Urinary bladder (tissue), 4 donors: ENCODE measurements around the gene GPR34. TPM values are rescaled to one million over a fixed set of nuclear protein-coding genes. Genes with fewer than 3 reads are reported as not detected.
"Not testable (repeated sequence)": the region's sequence is repeated elsewhere in the genome, so short reads cannot be mapped to it uniquely, and the experiment has no call there.

ENCODE experiments used
- DNase-seq: peaks from one replicate; pipeline ENCODE4 v3.0.0-alpha.2; 2015; ENCODE audit errors: extremely low spot score
- H3K27ac ChIP-seq: one replicate; pipeline ENCODE4 v1.5.1; 2013; ENCODE audit warnings: low read depth, mild to moderate bottlenecking, moderate library complexity
- H3K36me3 ChIP-seq: one replicate; pipeline ENCODE4 v1.6.1; 2013; ENCODE audit warnings: mild to moderate bottlenecking, moderate library complexity; ENCODE audit not compliant: insufficient read depth
- H3K4me1 ChIP-seq: one replicate; pipeline ENCODE4 v1.6.1; 2013; ENCODE audit warnings: mild to moderate bottlenecking, moderate library complexity; ENCODE audit not compliant: insufficient read depth
- H3K4me3 ChIP-seq: one replicate; pipeline ENCODE4 v1.5.1; 2013; ENCODE audit warnings: low read depth, low read length
- WGBS: extraction: QIAGEN DNeasy Blood & Tissue Kit; methylation state at CpG from one replicate; pipeline ENCODE4 v1.1.7; 2013; 5-methylcytosine and 5-hydroxymethylcytosine counted together
- polyA plus RNA-seq: library from polyadenylated mRNA; stranded (reverse); fragments of 200-250 nt; gene quantifications from one replicate; pipeline ENCODE4 v1.2.3, GENCODE V29; 2013
- total RNA-seq: library from RNA; depleted of rRNA; stranded (reverse); fragments of >200 nt; gene quantifications from one replicate; pipeline ENCODE4 v1.2.3, GENCODE V29; 2014
- donor health status: healthy with polysubstance abuse.
- donor health status: healthy.

The GPR34 gene
- total and polyA plus RNA-seq, 2 donors, result 7.7 to 27.5 TPM

DNA sequence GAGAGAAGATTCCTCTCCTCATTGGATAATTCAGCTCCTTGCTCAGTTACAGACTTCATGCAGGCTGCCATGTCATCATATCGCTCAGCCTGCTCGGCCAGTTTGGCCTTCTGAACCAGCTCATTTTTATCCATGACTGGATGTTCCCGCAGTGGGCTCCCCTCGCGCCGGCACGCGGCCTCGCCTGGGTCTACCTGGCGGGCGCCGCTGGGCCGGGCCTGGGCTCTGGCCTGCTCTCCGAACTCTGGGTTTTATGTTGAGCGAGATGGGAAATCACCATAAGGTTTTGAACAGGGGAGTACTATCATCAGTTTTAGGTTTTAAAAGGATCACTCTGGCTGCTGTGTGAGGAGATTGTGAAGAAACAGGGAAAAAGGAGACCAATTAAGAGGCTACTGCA, 12.4 kb upstream of the GPR34 start:
- H3K4me3 ChIP-seq, H3K27ac ChIP-seq, H3K36me3 ChIP-seq, DNase-seq, H3K4me1 ChIP-seq: not testable (repeated sequence)
- WGBS, result 98% methylated on average over 15 of the region's 15 CpGs

DNA sequence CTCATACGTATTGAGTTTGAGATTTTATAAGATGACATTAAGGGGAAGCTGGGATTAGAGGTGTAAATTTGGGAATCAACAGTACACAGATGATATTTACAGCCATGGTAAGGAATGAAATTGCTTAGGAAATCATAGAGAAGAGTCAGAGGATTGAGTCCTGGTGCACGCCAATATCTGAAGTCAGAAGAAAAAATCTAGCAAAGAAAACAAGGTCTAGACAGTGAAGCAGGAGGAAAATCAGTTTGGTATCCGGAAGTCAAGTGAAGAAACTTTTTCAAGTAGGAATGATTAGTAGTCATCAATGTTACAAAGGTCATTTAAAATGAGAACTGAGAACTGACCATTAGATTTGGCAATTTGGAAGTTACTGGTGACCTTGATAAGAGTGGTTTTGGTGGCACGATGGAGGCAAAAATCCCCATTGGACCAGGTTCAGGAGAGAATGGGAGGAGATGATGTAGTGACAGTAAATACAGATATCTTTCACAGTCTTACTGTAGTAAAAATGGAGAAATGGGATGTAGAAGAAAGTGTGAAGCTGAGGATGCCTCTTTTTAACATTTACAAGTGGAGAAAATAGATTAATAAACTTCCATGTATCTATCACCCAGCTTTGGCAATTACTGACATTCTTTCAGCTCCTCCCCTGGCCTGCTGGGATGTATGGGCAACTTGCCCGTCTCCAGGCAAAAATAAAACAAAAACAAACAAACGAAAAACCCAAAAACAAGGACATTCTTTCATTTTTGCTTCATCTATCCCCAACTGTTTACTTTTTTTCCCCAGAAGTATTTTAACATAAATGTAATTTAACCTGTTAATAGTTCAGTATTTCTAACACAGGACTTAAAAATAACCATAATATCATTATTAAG, 11.4 kb upstream of the GPR34 start:
- 66% methylated on average over 6 of the region's 6 CpGs for WGBS
- Histone ChIP-seq H3K36me3 (no peaks in the 10 kb centered on the region), H3K4me1 (no peaks in the 10 kb centered on the region), H3K27ac (no peak overlapping the region), H3K4me3 (no peak overlapping the region)
- no peak for DNase-seq

DNA sequence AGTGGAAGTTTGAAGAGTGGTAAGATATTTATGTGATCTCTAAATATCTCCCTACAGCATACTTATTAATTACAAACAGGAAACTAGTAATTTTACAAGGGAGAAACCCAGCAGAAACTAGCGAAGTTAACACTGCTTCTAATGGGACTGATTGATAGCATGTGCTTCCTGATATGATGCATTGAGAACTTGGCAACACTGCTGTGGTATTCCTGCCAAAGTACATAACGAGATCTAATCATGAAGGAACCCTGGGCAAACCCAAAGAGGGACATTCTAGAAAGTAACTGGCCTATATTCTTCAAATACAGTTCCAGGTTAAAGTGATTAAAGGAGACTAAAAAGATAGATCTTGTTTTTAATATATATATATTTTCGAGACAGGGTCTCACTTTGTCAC, 4.6 kb upstream of the GPR34 start:
- Histone ChIP-seq H3K4me1 (no peaks in the 10 kb centered on the region), H3K27ac (no peak overlapping the region), H3K4me3 (no peak overlapping the region), H3K36me3 (no peaks in the 10 kb centered on the region)
- 53% methylated on average over 3 of the region's 3 CpGs for WGBS
- no peak for DNase-seq

DNA sequence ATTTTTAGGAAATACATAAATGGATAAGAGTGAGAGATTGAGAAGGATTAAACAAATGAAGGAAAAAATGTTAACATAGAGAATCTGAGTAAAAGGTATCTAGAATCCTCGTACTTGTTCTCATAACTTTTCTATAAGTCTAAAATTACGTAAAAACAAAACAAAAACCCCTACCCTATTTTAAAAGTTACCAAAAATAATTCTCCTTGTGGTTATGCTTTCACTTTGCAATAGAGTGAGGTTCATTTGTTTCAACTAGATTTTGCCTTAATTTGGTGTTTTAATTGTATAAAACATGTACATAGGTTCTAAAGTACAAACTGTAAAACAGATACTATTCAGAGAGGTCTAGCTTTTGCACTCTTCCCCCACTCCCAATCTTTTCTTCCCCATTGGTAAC, 3.8 kb upstream of the GPR34 start:
- Histone ChIP-seq H3K27ac (no peak overlapping the region), H3K36me3 (no peaks in the 10 kb centered on the region), H3K4me1 (no peaks in the 10 kb centered on the region), H3K4me3 (no peak overlapping the region)
- WGBS, result 97% methylated on average over 2 of the region's 2 CpGs
- DNase-seq, result no peak

DNA sequence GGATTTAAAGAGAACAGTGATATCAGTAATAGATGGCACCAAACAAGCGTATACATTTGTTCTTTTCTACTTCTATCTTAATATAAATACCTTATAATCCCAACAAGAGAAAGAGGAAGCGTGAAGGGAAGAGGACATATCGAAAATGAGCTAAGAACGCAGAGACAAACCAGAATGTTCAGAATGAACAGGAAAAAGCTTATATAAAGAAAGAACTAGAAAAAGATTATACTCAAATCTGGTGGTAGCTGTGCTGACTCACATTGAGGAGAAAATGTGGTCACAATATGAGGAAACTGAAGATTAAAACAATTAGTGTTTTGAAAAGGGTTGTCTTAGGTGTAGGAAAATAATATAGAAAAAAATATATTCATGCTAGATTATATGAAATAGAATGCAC, 2.0 kb upstream of the GPR34 start:
- DNase-seq, result no peak
- Histone ChIP-seq H3K27ac (no peak overlapping the region), H3K4me3 (no peak overlapping the region), H3K36me3 (no peaks in the 10 kb centered on the region), H3K4me1 (no peaks in the 10 kb centered on the region)
- 88% methylated on average over 4 of the region's 4 CpGs for WGBS

- Histone ChIP-seq H3K4me3 (no peak overlapping the region), H3K27ac (no peak overlapping the region), H3K4me1 (no peaks in the 10 kb centered on the region), H3K36me3 (no peaks in the 10 kb centered on the region)
- DNase-seq, result no peak
- WGBS, result 68% methylated on average over 2 of the region's 2 CpGs
Observed at GRCh38 chrX:41688156-41688555, 617 bp upstream of the GPR34 start.

DNA sequence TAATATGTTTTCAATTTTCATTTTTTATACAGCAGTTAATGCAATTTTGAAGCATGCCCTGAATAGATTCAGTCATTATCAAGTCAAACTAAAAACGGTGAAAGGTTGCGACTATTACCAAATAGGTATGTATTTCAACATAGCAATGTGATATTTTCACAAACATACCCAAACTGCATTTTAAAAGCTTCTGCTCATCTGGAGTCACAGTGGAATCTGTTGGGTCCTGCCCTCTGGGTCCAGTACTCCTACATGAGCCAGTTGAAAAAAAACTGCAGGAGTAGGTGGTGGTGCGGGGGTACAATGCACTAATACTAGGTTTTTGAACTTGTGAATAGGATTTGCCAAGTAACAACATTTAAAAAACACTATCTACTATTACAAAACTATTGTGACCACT, 938 bp downstream of the GPR34 start:
- 76% methylated on average over 3 of the region's 3 CpGs for WGBS
- H3K36me3 ChIP-seq, result no peaks in the 10 kb centered on the region
- H3K4me1 ChIP-seq, result no peaks in the 10 kb centered on the region
- H3K27ac ChIP-seq, result no peak overlapping the region
- H3K4me3 ChIP-seq, result no peak overlapping the region
- no peak for DNase-seq

GRCh38 chrX:41692162-41692749, 3.5 kb downstream of the GPR34 start:
- Histone ChIP-seq H3K36me3 (no peaks in the 10 kb centered on the region), H3K4me3 (no peak overlapping the region), H3K4me1 (no peaks in the 10 kb centered on the region), H3K27ac (no peak overlapping the region)
- WGBS, result 67% methylated on average over 1 of the region's 1 CpG
- DNase-seq, result no peak

DNA sequence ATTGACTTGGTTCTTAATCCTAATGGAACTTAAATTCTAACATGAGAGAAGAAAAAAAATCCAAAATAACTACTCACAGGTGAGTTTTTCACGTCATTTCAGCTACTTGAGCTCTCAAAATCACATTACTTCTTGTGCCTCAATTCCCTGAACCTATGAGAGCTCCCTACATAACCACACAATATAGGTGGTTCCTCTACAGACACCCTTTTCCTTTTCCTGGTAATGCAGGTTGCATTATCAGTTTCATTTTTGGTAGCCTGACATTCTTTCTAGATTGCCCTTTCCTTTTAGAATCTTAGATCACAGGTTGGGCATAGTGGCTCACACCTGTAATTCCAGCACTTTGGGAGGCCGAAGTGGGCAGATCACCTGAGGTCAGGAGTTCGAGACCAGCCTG, 4.3 kb downstream of the GPR34 start:
- Histone ChIP-seq H3K4me3 (no peak overlapping the region), H3K4me1 (no peaks in the 10 kb centered on the region), H3K36me3 (no peaks in the 10 kb centered on the region), H3K27ac (no peak overlapping the region)
- DNase-seq, result no peak
- 96% methylated on average over 3 of the region's 3 CpGs for WGBS

DNA sequence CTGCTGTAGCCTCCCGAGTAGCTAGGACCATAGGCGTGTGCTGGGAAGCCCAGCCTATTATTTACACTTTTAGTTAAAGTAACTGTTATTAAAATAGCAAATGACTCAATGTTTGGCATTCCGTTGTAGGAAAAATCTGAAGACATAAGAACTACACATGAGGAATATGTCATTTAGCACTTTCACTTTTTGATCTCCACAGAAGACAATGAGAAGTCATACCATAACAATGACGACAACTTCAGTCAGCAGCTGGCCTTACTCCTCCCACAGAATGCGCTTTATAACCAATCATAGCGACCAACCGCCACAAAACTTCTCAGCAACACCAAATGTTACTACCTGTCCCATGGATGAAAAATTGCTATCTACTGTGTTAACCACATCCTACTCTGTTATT, 6.7 kb downstream of the GPR34 start:
- Histone ChIP-seq H3K36me3 (no peaks in the 10 kb centered on the region), H3K27ac (no peak overlapping the region), H3K4me1 (no peaks in the 10 kb centered on the region), H3K4me3 (no peak overlapping the region)
- 82% methylated on average over 7 of the region's 7 CpGs for WGBS
- no peak for DNase-seq

DNA sequence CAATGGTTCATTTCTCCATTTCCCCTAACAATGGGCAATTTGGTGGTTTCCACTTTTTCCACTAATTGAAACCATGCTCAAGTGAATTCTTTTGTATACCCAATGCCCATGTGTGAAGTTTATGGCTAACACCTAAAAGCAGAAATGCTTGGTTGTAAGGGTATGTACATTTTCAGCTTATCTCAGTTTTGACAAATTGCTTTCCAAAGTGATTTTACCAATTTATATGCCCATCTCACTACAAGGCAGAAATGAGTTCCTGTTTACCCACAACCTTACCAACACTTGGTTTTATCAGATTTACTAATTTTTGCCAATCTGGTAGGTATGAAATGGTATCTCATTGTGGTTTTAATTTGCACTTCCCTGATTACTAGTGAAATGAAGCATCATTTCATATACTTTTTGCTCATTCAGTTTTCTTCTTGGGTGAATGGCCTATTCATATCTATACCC, 14.8 kb downstream of the GPR34 start:
- Histone ChIP-seq H3K4me3 (no peak overlapping the region), H3K4me1 (no peaks in the 10 kb centered on the region), H3K27ac (no peak overlapping the region), H3K36me3 (no peaks in the 10 kb centered on the region)
- no peak for DNase-seq

- DNase-seq, result no peak
- no peak overlapping the region for H3K4me3 ChIP-seq
- H3K4me1 ChIP-seq, result no peaks in the 10 kb centered on the region
- H3K27ac ChIP-seq, result no peak overlapping the region
- WGBS, result 100% methylated on average over 1 of the region's 1 CpG
- H3K36me3 ChIP-seq, result no peaks in the 10 kb centered on the region
Observed at GRCh38 chrX:41705042-41705441, 16.3 kb downstream of the GPR34 start.

GRCh38 chrX:41705680-41706374, 17.1 kb downstream of the GPR34 start:
- H3K27ac ChIP-seq, result no peak overlapping the region
- no peak for DNase-seq
- H3K4me3 ChIP-seq, result no peak overlapping the region
- no peaks in the 10 kb centered on the region for H3K4me1 ChIP-seq
- no peaks in the 10 kb centered on the region for H3K36me3 ChIP-seq
- 90% methylated on average over 3 of the region's 3 CpGs for WGBS

DNA sequence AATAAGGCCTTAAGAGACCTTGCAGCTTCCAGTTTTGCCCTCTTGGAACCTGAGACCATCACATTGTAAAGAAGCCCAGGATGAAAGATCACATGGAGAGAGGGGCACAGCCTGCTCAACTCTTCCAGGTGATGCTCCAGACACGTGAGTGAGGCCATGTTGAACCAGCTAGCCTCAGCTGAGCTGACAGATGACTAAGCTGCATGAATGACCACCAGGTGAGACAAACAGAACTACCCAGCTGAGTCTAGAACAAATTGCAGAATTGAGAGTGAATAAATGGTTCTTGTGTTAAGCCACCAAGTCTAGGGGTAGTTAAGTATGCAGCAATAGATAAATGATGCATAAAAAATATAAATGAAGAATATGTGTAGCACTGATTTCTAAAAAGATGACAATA, 18.4 kb downstream of the GPR34 start:
- Histone ChIP-seq H3K4me1 (no peaks in the 10 kb centered on the region), H3K4me3 (no peak overlapping the region), H3K36me3 (no peaks in the 10 kb centered on the region), H3K27ac (no peak overlapping the region)
- no peak for DNase-seq
- WGBS, result 100% methylated on average over 1 of the region's 1 CpG
